GM18870 (cell line): Measurements from ENCODE around the gene RFC4.
"Not testable (repeated sequence)": the region's sequence is repeated elsewhere in the genome, so short reads cannot be mapped to it uniquely, and the experiment has no call there.

Experiments
- ATAC-seq: cut with Tn5 transposase; IDR thresholded peaks from one replicate; pipeline ENCODE4 v1.9.1; 2021; ENCODE audit warnings: moderate library complexity; ENCODE audit not compliant: unreplicated experiment

The RFC4 gene

GRCh38 chr3:186825294-186825821, 19.1 kb upstream of the RFC4 start:
- ATAC-seq = no peak

GRCh38 chr3:186824430-186825139, 18.3 kb upstream of the RFC4 start:
- no peak for ATAC-seq

- no peak for ATAC-seq
Measured at GRCh38 chr3:186823386-186823785, 17.1 kb upstream of the RFC4 start.

- not testable (repeated sequence) for ATAC-seq
Measured at GRCh38 chr3:186822388-186822759, 16.1 kb upstream of the RFC4 start.

- no peak for ATAC-seq
Measured at GRCh38 chr3:186821429-186822387, 15.4 kb upstream of the RFC4 start.

GRCh38 chr3:186818956-186819355, 12.7 kb upstream of the RFC4 start:
- ATAC-seq = no peak

- ATAC-seq = no peak
Measured at GRCh38 chr3:186818516-186818915, 12.2 kb upstream of the RFC4 start.

GRCh38 chr3:186815435-186815834, 9.2 kb upstream of the RFC4 start:
- no peak for ATAC-seq

- ATAC-seq = no peak
Measured at GRCh38 chr3:186814100-186814499, 7.8 kb upstream of the RFC4 start.

- not testable (repeated sequence) for ATAC-seq
Measured at GRCh38 chr3:186811313-186811712, 5.0 kb upstream of the RFC4 start.

GRCh38 chr3:186810336-186810996, 4.2 kb upstream of the RFC4 start:
- no peak for ATAC-seq

- no peak for ATAC-seq
Measured at GRCh38 chr3:186807231-186807630, 949 bp upstream of the RFC4 start.

- not testable (repeated sequence) for ATAC-seq
Measured at GRCh38 chr3:186803447-186803846, 2.8 kb downstream of the RFC4 start.

GRCh38 chr3:186802701-186803100, 3.6 kb downstream of the RFC4 start:
- no peak for ATAC-seq

- no peak for ATAC-seq
Measured at GRCh38 chr3:186800285-186800684, 6.0 kb downstream of the RFC4 start.

- no peak for ATAC-seq
Measured at GRCh38 chr3:186798239-186798874, 7.9 kb downstream of the RFC4 start.

- no peak for ATAC-seq
Measured at GRCh38 chr3:186790261-186790981, 15.9 kb downstream of the RFC4 start.

GRCh38 chr3:186789554-186790260, 16.6 kb downstream of the RFC4 start:
- no peak for ATAC-seq
